ENCODE measurements around the gene CPT1C. TPM values are rescaled to one million over a fixed set of nuclear protein-coding genes. Genes with fewer than 3 reads are reported as not detected.
A peak's percentile ranks its signal among the peaks of the same experiment; 100 is the strongest.

Gene CPT1C
- total RNA-seq, 1 donor from 2014 or later: 26.3 TPM

- no peak overlapping the region for H3K4me3 Mint-ChIP-seq (ENCODE audit: unreplicated experiment)
Measured at GRCh38 chr19:49681830-49682229, 9.1 kb upstream of the CPT1C start.

GRCh38 chr19:49682274-49682673, 8.6 kb upstream of the CPT1C start:
- no peak overlapping the region for H3K27ac Mint-ChIP-seq (ENCODE audit: unreplicated experiment)
- H3K4me1 Mint-ChIP-seq (ENCODE audit: low read depth): peaks cover 31% of the 10 kb centered on the region
- peaks cover 13% of the 10 kb centered on the region for H3K36me3 Mint-ChIP-seq (ENCODE audit: low read depth)
- no peak overlapping the region for H3K4me3 Mint-ChIP-seq (ENCODE audit: unreplicated experiment)
- no peak for DNase-seq (ENCODE audit: low spot score)
- H3K27me3 Mint-ChIP-seq (ENCODE audit: low read depth): no peaks in the 10 kb centered on the region
- no peak for TF ChIP-seq CTCF (IDR thresholded peaks at IDR 0.05)
- H3K9me3 Mint-ChIP-seq (ENCODE audit: low read depth): no peaks in the 10 kb centered on the region

More at GRCh38 chr19:49681830-49682229, 9.1 kb upstream of the CPT1C start:
- no peak for DNase-seq (ENCODE audit: low spot score)
- Mint-ChIP-seq H3K27me3 (ENCODE audit: low read depth) (no peaks in the 10 kb centered on the region), H3K27ac (ENCODE audit: unreplicated experiment) (no peak overlapping the region), H3K9me3 (ENCODE audit: low read depth) (no peaks in the 10 kb centered on the region), H3K36me3 (ENCODE audit: low read depth) (peaks cover 14% of the 10 kb centered on the region), H3K4me1 (ENCODE audit: low read depth) (peaks cover 31% of the 10 kb centered on the region)
- TF ChIP-seq CTCF (IDR thresholded peaks at IDR 0.05): no peak

GRCh38 chr19:49683814-49684250, 7.1 kb upstream of the CPT1C start:
- Mint-ChIP-seq H3K4me3 (ENCODE audit: unreplicated experiment) (no peak overlapping the region), H3K27me3 (ENCODE audit: low read depth) (no peaks in the 10 kb centered on the region), H3K36me3 (ENCODE audit: low read depth) (peaks cover 17% of the 10 kb centered on the region), H3K27ac (ENCODE audit: unreplicated experiment) (no peak overlapping the region), H3K9me3 (ENCODE audit: low read depth) (no peaks in the 10 kb centered on the region), H3K4me1 (ENCODE audit: low read depth) (peaks cover 24% of the 10 kb centered on the region)
- TF ChIP-seq CTCF (IDR thresholded peaks at IDR 0.05): no peak
- DNase-seq (ENCODE audit: low spot score): no peak

GRCh38 chr19:49684251-49684982, 6.5 kb upstream of the CPT1C start:
- H3K4me3 Mint-ChIP-seq (ENCODE audit: unreplicated experiment): no peak overlapping the region
- no peak for DNase-seq (ENCODE audit: low spot score)

More at GRCh38 chr19:49684251-49684982, 6.5 kb upstream of the CPT1C start:
- H3K9me3 Mint-ChIP-seq (ENCODE audit: low read depth): no peaks in the 10 kb centered on the region
- H3K36me3 Mint-ChIP-seq (ENCODE audit: low read depth): peaks cover 17% of the 10 kb centered on the region
- peak; percentile 34 for TF ChIP-seq CTCF (IDR thresholded peaks at IDR 0.05)
- no peak overlapping the region for H3K27ac Mint-ChIP-seq (ENCODE audit: unreplicated experiment)
- H3K4me1 Mint-ChIP-seq (ENCODE audit: low read depth): peaks cover 19% of the 10 kb centered on the region
- no peaks in the 10 kb centered on the region for H3K27me3 Mint-ChIP-seq (ENCODE audit: low read depth)

All from chondrocyte (in vitro differentiated cells).